HepG2 (cell line): ENCODE measurements around the gene RPS6KB2. TPM values are rescaled to one million over a fixed set of nuclear protein-coding genes. Genes with fewer than 3 reads are reported as not detected.

Experiments used
- ATAC-seq: fragments of 200-7000 bp; cut with Tn5 transposase; 3 replicates; pipeline ENCODE4 v1.9.1; 2020; ENCODE audit warnings: mild to moderate bottlenecking, moderate library complexity
- BruUV-seq: library from RNA; stranded (reverse); fragments of 400-500 nt; replicated peaks from 2 replicates; lab custom pipeline; 2021; lab: Mats Ljungman, UMichigan
- CTCF ChIA-PET: fragments of 300-600 bp; formaldehyde crosslinking; extraction: SDS; loops from one replicate; lab custom pipeline; 2021; ENCODE audit warnings: low total read pairs, inconsistent platforms, low intra/inter-chr PET ratio; lab: Yijun Ruan, JAX
- POLR2A ChIA-PET: fragments of 350-600 bp; sonication (Branson Sonifier 250); formaldehyde crosslinking; loops from one replicate; lab custom pipeline; 2020; ENCODE audit warnings: antibody characterized with exemption, inconsistent platforms; lab: Yijun Ruan, JAX
- DNase-seq: peaks from one replicate; pipeline ENCODE4 v3.0.0-alpha.2; 2015; ENCODE audit warnings: low spot score
- FAIRE-seq: peaks from 3 replicates; lab custom pipeline; 2011; peaks lifted over from hg19 to GRCh38; lab: Jason Lieb, UNC
- H2AFZ ChIP-seq: one replicate; pipeline ENCODE4 v1.6.1; 2011; ENCODE audit warnings: low read length, inconsistent platforms
- H3K27ac ChIP-seq: fragments of 300-600 bp; 3 replicates; pipeline ENCODE4 v1.8.0; 2011; ENCODE audit warnings: mixed run types, mild to moderate bottlenecking, mixed read lengths, low read length, inconsistent platforms; ENCODE audit not compliant: insufficient read depth; ENCODE audit errors: extremely low read length
- H3K27me3 ChIP-seq, 2 experiments: fragments of 200-600 bp in 1 of 2; 2 replicates in 1 of 2; 3 replicates in 1 of 2; pipeline versions ENCODE4 v1.6.0 to v1.8.0; 2011; ENCODE audit warnings: low read length in 2 of 2, mild to moderate bottlenecking in 2 of 2, moderate library complexity in 2 of 2, inconsistent platforms in 1 of 2; ENCODE audit not compliant: insufficient read depth in 2 of 2, control insufficient read depth in 1 of 2
- H3K36me3 ChIP-seq, 2 experiments: fragments of 200-600 bp in 1 of 2; replicated peaks in 1 of 2; 2 replicates in 1 of 2; 3 replicates in 1 of 2; pipeline versions ENCODE4 v1.5.1 to v1.8.0; 2011; ENCODE audit warnings: low read length in 2 of 2, inconsistent platforms in 1 of 2; ENCODE audit not compliant: insufficient read depth in 2 of 2, control insufficient read depth in 1 of 2
- H3K4me1 ChIP-seq: 2 replicates; pipeline ENCODE4 v1.5.1; 2012; ENCODE audit warnings: low read length, inconsistent platforms; ENCODE audit not compliant: insufficient read depth
- H3K4me2 ChIP-seq: 2 replicates; pipeline ENCODE4 v1.6.0; 2011; ENCODE audit warnings: low read depth, low read length, inconsistent platforms
- H3K4me3 ChIP-seq, 3 experiments: fragments of 200-600 bp in 1 of 3; sonication (generic), shearing (Covaris generic) in 1 of 3; replicated peaks in 1 of 3; 2 replicates each; pipeline ENCODE4 v1.5.1; 2011 to 2016; ENCODE audit warnings: low read length in 3 of 3, inconsistent platforms in 2 of 3, low read depth in 2 of 3, mild to moderate bottlenecking in 2 of 3, control low read depth in 1 of 3, mixed read lengths in 1 of 3; ENCODE audit not compliant: insufficient read depth in 1 of 3
- H3K79me2 ChIP-seq: one replicate; pipeline ENCODE4 v1.6.1; 2011; ENCODE audit warnings: low read length, inconsistent platforms; ENCODE audit not compliant: insufficient read depth
- H3K9ac ChIP-seq: 2 replicates; pipeline ENCODE4 v1.6.0; 2011; ENCODE audit warnings: mild to moderate bottlenecking, low read depth, low read length, inconsistent platforms; ENCODE audit not compliant: insufficient read depth
- H3K9me3 ChIP-seq: 2 replicates; pipeline ENCODE4 v1.5.1; 2012; ENCODE audit warnings: mild to moderate bottlenecking, low read length
- H4K20me1 ChIP-seq: 2 replicates; pipeline ENCODE4 v1.6.0; 2011; ENCODE audit warnings: inconsistent platforms, mild to moderate bottlenecking, low read length, moderate library complexity; ENCODE audit not compliant: insufficient read depth
- AGO2 ChIP-seq: fragments of 200-400 bp; formaldehyde crosslinking; optimal IDR thresholded peaks from 2 replicates; pipeline ENCODE3; 2017; ENCODE audit warnings: mild to moderate bottlenecking, low read depth, low read length, moderate library complexity
- EEA1 ChIP-seq: sonication (generic); formaldehyde crosslinking; IDR thresholded peaks from 2 replicates; pipeline ENCODE4 v1.5.1; 2020; ENCODE audit warnings: mild to moderate bottlenecking, missing genetic modification reagents, borderline replicate concordance
- JUNB ChIP-seq: sonication (generic); formaldehyde crosslinking; IDR thresholded peaks from 2 replicates; pipeline ENCODE4 v1.8.0; 2022; ENCODE audit warnings: missing genetic modification reagents, mild to moderate bottlenecking, borderline replicate concordance
- PITX1 ChIP-seq: sonication (generic); formaldehyde crosslinking; IDR thresholded peaks from 2 replicates; pipeline ENCODE4 v1.5.1; 2020; ENCODE audit warnings: mild to moderate bottlenecking, missing genetic modification reagents
- POLR2G ChIP-seq: fragments of 200-400 bp; formaldehyde crosslinking; IDR thresholded peaks from 2 replicates; pipeline ENCODE4 v1.6.1; 2018; ENCODE audit warnings: mild to moderate bottlenecking, low read depth, low read length, moderate library complexity
- RBFOX2 ChIP-seq: fragments of 200-400 bp; formaldehyde crosslinking; IDR thresholded peaks from 2 replicates; pipeline ENCODE4 v1.6.1; 2017; ENCODE audit warnings: low read depth, mild to moderate bottlenecking, low read length
- ZC3H13 ChIP-seq: sonication (generic); formaldehyde crosslinking; IDR thresholded peaks from 2 replicates; pipeline ENCODE4 v1.8.1; 2023; ENCODE audit warnings: mild to moderate bottlenecking, missing genetic modification reagents, moderate library complexity
- ZNF775 ChIP-seq: sonication (generic); formaldehyde crosslinking; IDR thresholded peaks from 2 replicates; pipeline ENCODE4 v1.4.0; 2020; ENCODE audit warnings: missing genetic modification reagents, mild to moderate bottlenecking, moderate library complexity, borderline replicate concordance
- ZNF776 ChIP-seq: sonication (generic); formaldehyde crosslinking; IDR thresholded peaks from 2 replicates; pipeline ENCODE4 v1.4.0; 2020; ENCODE audit warnings: mild to moderate bottlenecking, missing genetic modification reagents
- ZZZ3 ChIP-seq: sonication (generic); formaldehyde crosslinking; IDR thresholded peaks from 2 replicates; pipeline ENCODE4 v1.4.0; 2020; ENCODE audit warnings: missing genetic modification reagents, mild to moderate bottlenecking, borderline replicate concordance
- WGBS: methylation state at CpG from one replicate; pipeline ENCODE4 v1.1.6; 2017; ENCODE audit warnings: low lambda C conversion rate; 5-methylcytosine and 5-hydroxymethylcytosine counted together
- in situ Hi-C: cut with HindIII; loops from 2 replicates; pipeline ENCODE4 v1.10.0; 2017; ENCODE audit warnings: low pct_unique_long_range_greater_than_20kb; ENCODE audit not compliant: extremely low pct_ligation_motif_present
- intact Hi-C: fragments of 100-400 bp; cut with micrococcal nuclease; formaldehyde crosslinking; loops from one replicate; pipeline ENCODE4 v1.10.0; 2022; ENCODE audit not compliant: unreplicated experiment
- polyA plus RNA-seq, 8 experiments: library from polyadenylated mRNA; depleted of rRNA in 3 of 8; stranded (reverse) in 7 of 8; unstranded in 1 of 8; fragments of >200 nt; fragmentation: Illumina TruSeq in 4 of 8; extraction: Trizol in 4 of 8; gene quantifications; 2 replicates each; pipeline versions ENCODE4 v1.2.1 to v1.2.3, GENCODE V29; 2011 to 2016; ENCODE audit warnings: low read depth in 4 of 8, missing spikeins in 1 of 8, mixed read lengths in 1 of 8; ENCODE audit not compliant: insufficient read depth in 1 of 8
- total RNA-seq, 5 experiments: library from RNA; depleted of rRNA; stranded (reverse); fragments of >200 nt; fragmentation: Illumina TruSeq; extraction: Trizol; gene quantifications; 2 replicates each; pipeline ENCODE4 v1.2.3, GENCODE V29; 2016; ENCODE audit warnings: low read depth in 1 of 5
- TF ChIP-seq, protein P1 (sequence below): sonication (generic); formaldehyde crosslinking; IDR thresholded peaks from 2 replicates; pipeline ENCODE4 v1.4.0; 2020; ENCODE audit warnings: missing genetic modification reagents

RPS6KB2 gene
- total and polyA plus RNA-seq, 2 of the 13 experiments (the other 11 are each of a cell fraction or from before 2014, with no cell fraction given) = 52.9 to 54.8 TPM

DNA sequence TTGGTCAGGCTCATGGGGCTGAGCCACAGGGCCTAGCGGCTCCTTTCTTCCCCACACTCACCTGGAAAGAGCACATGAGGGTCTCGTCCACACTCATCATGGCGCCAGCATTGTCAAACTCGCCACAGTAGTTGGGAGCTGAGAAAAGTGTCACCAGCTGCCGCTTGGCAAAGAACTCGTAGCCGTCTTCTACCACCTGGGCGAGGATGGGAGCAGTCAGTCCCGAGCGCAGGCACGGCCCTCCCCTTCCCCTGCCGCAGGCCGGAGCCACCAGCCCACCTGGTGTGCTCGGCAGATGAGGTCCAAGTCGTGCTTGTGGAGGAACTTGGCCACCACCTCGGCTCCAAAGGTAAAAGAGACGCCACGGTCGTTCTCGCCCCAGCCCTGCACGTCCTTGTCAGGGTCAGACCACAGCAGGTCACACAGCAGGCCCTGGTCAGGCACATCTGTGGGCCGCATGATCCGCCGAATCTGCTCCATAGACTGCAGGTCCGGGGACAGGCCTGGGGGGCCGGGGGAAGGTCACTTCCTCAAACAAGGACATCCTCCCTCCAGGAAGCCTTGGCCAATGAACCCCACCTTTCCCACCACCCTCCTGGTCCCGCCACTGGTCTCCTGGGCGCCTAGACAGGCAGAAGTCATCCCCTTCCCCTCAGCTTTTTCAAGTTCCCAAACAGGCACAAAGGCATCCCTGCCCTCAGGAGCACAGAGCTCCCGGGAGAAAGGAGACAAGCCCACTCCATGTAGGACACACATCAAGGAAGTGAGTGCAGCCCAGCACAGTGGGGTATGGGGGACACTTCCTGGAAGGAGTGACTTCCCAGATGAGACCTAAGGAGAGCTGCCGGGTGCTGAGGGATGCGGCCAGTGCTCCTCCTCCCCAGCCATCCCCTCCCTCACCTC lies 29.4 kb upstream of the RPS6KB2 start:
- in situ Hi-C loops (no loop called here), intact Hi-C loops (no loop called here)
- Histone ChIP-seq H3K27ac (no peak overlapping the region), H2AFZ (no peak overlapping the region), H3K9me3 (no peaks in the 10 kb centered on the region), H3K4me1 (peaks cover 32% of the 10 kb centered on the region), H3K79me2 (peaks cover 14% of the 10 kb centered on the region), H3K27me3 (no peaks in the 10 kb centered on the region), H3K36me3 (peaks cover 17 to 27% of the 10 kb centered on the region in 2 experiments; a peak in 4 of 5 replicates), H3K9ac (no peak overlapping the region), H3K4me3 (no peak overlapping the region), H3K4me2 (no peak overlapping the region), H4K20me1 (peaks cover 3% of the 10 kb centered on the region; the same call in 1 of the 2 replicates)
- ChIA-PET CTCF (no interaction called here), POLR2A (interaction anchor here (1.6 to 3.8 kb wide), 2 partner anchors 6 to 22 kb away, joined by 6 to 81 read pairs; partner anchors contain the start of gene RAD9A)
- DNase-seq (no peak), ATAC-seq (no peak), FAIRE-seq (no peak)
- no peak for TF ChIP-seq PITX1 (CRISPR knock-in tag)
- no peak for TF ChIP-seq EEA1 (CRISPR knock-in tag)
- peak; percentile 61 for TF ChIP-seq AGO2
- peak; percentile 26; the same call in 1 of the 2 replicates for TF ChIP-seq ZC3H13 (CRISPR knock-in tag)
- TF ChIP-seq ZZZ3 (CRISPR knock-in tag) = no peak
- TF ChIP-seq ZNF775 (CRISPR knock-in tag) = no peak
- TF ChIP-seq POLR2G = peak; percentile 22; the same call in 1 of the 2 replicates
- TF ChIP-seq, protein P1, sequence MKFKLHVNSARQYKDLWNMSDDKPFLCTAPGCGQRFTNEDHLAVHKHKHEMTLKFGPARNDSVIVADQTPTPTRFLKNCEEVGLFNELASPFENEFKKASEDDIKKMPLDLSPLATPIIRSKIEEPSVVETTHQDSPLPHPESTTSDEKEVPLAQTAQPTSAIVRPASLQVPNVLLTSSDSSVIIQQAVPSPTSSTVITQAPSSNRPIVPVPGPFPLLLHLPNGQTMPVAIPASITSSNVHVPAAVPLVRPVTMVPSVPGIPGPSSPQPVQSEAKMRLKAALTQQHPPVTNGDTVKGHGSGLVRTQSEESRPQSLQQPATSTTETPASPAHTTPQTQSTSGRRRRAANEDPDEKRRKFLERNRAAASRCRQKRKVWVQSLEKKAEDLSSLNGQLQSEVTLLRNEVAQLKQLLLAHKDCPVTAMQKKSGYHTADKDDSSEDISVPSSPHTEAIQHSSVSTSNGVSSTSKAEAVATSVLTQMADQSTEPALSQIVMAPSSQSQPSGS (CRISPR knock-in tag) = no peak
- peak; percentile 44; the same call in 1 of the 2 replicates for TF ChIP-seq RBFOX2
- no peak for TF ChIP-seq JUNB
- TF ChIP-seq ZNF776 (CRISPR knock-in tag) = no peak
- WGBS = 96% methylated on average over 9 of the region's 31 CpGs
- no TSS peak for BruUV-seq
